Activated CD4-positive, alpha-beta T cell treated with anti-CD3 and anti-CD28 coated beads for 4 hours (primary cell): ENCODE data around the gene NOS1AP.

Experiments
- DNase-seq, 2 donors: peaks; one replicate each; pipeline ENCODE4 v3.0.0-alpha.2; 2020

NOS1AP gene

GRCh38 chr1:162139211-162139610 lies 69.7 kb downstream of the NOS1AP start:
- no peak for DNase-seq

- no peak for DNase-seq
Observed at GRCh38 chr1:162141281-162142054, 72.0 kb downstream of the NOS1AP start.

- DNase-seq, result no peak
Observed at GRCh38 chr1:162142968-162143367, 73.5 kb downstream of the NOS1AP start.

GRCh38 chr1:162144268-162144667 lies 74.8 kb downstream of the NOS1AP start:
- no peak for DNase-seq

GRCh38 chr1:162144853-162145252 lies 75.4 kb downstream of the NOS1AP start:
- no peak for DNase-seq

- no peak for DNase-seq
Observed at GRCh38 chr1:162145280-162145965, 75.9 kb downstream of the NOS1AP start.

- DNase-seq, result no peak
Observed at GRCh38 chr1:162145966-162146696, 76.6 kb downstream of the NOS1AP start.

- no peak for DNase-seq
Observed at GRCh38 chr1:162147760-162148159, 78.3 kb downstream of the NOS1AP start.

GRCh38 chr1:162150112-162150511 lies 80.6 kb downstream of the NOS1AP start:
- no peak for DNase-seq

- DNase-seq, result no peak
Observed at GRCh38 chr1:162151900-162152829, 82.7 kb downstream of the NOS1AP start.

- no peak for DNase-seq
Observed at GRCh38 chr1:162153374-162153773, 83.9 kb downstream of the NOS1AP start.

GRCh38 chr1:162157469-162157868 lies 88.0 kb downstream of the NOS1AP start:
- no peak for DNase-seq

GRCh38 chr1:162158624-162159271 lies 89.3 kb downstream of the NOS1AP start:
- no peak for DNase-seq

GRCh38 chr1:162159515-162159914 lies 90.0 kb downstream of the NOS1AP start:
- no peak for DNase-seq

GRCh38 chr1:162161916-162162550 lies 92.5 kb downstream of the NOS1AP start:
- no peak for DNase-seq

GRCh38 chr1:162165528-162165927 lies 96.0 kb downstream of the NOS1AP start:
- no peak for DNase-seq

GRCh38 chr1:162166917-162167615 lies 97.6 kb downstream of the NOS1AP start:
- no peak for DNase-seq

- no peak for DNase-seq
Observed at GRCh38 chr1:162168261-162168660, 98.8 kb downstream of the NOS1AP start.

- DNase-seq, result no peak
Observed at GRCh38 chr1:162169031-162169790, 99.7 kb downstream of the NOS1AP start.

- no peak for DNase-seq
Observed at GRCh38 chr1:162171111-162171510, 101.6 kb downstream of the NOS1AP start.
